ENCODE results near the gene SMIM8. TPM values are rescaled to one million over a fixed set of nuclear protein-coding genes. Genes with fewer than 3 reads are reported as not detected.
A peak's percentile ranks its signal among the peaks of the same experiment; 100 is the strongest.

The SMIM8 gene
- total and polyA plus RNA-seq, 2 of the 4 experiments (the other 2 are of a cell fraction) = 2.7 to 3.6 TPM

DNA sequence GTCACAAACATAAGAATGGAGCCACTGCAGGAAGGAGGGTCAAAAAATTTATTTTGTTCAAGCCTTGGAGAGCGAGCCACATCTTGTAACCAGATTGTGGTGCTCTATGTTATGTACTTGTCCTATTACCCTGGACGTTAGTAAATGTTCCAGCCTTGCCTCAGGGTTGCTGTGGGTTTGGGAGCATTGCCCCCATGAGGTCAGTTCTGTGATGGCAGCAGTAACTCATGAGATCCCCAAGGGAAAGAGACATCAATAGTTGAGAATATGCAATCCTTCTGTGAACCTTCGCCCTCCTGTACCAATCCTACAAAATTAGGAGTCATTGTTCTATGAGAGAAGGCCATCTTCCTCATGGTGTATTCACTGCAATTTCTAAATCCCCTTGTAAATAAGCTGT, 68.9 kb downstream of the SMIM8 start:
- Histone ChIP-seq H3K9me1 (ENCODE audit: insufficient read depth, low read length) (no peaks in the 10 kb centered on the region), H3K27me3 (ENCODE audit: control insufficient read depth, insufficient read depth, low read length) (no peaks in the 10 kb centered on the region), H3K4me3 (ENCODE audit: insufficient read depth, low read depth, low read length) (no peak overlapping the region), H3K36me3 (ENCODE audit: control insufficient read depth, insufficient read depth, low read length) (no peaks in the 10 kb centered on the region), H3K18ac (ENCODE audit: low read depth, low read length) (no peak overlapping the region), H3K79me1 (ENCODE audit: low read depth in 1 of 2, low read length in 2 of 2) (no peaks in the 10 kb centered on the region), H2BK15ac (ENCODE audit: low read depth, low read length) (no peak overlapping the region), H2BK120ac (ENCODE audit: low read depth, low read length) (no peak overlapping the region), H2AK5ac (ENCODE audit: low read depth, low read length) (no peak overlapping the region), H3K4me1 (ENCODE audit: control insufficient read depth, insufficient read depth, low read length) (no peaks in the 10 kb centered on the region), H3K4me2 (ENCODE audit: low read depth, low read length) (no peak overlapping the region), H3K4ac (ENCODE audit: low read depth, low read length) (no peak overlapping the region), H2BK5ac (ENCODE audit: low read depth, low read length, poor library complexity, severe bottlenecking) (no peak overlapping the region), H2BK20ac (ENCODE audit: low read depth, low read length) (no peak overlapping the region), H4K20me1 (ENCODE audit: insufficient read depth, low read length) (no peaks in the 10 kb centered on the region), H3K27ac (ENCODE audit: insufficient read depth, low read length) (no peak overlapping the region), H2AFZ (replicated peaks; ENCODE audit: low read length, poor library complexity) (no peak overlapping the region), H3K56ac (ENCODE audit: extremely low read depth, insufficient read depth, low read length) (no peak overlapping the region), H3K9ac (ENCODE audit: low read depth, low read length) (no peak overlapping the region), H4K5ac (ENCODE audit: low read depth, low read length) (no peak overlapping the region), H4K8ac (ENCODE audit: low read depth in 2 of 2, low read length in 2 of 2) (no peak overlapping the region), H4K91ac (ENCODE audit: insufficient read depth, low read depth, low read length) (no peak overlapping the region), H3K14ac (replicated peaks; ENCODE audit: low read depth, low read length) (no peak overlapping the region), H3K9me3 (ENCODE audit: control insufficient read depth, insufficient read depth, low read length) (no peaks in the 10 kb centered on the region), H2AK9ac (replicated peaks; ENCODE audit: low read depth, low read length, poor library complexity) (no peak overlapping the region), H3K23ac (ENCODE audit: low read depth, low read length) (no peak overlapping the region)
- in situ Hi-C loops (cut with MboI; ENCODE audit: low sequenced_read_pairs) = no loop called here
- WGBS, 2 experiments (ENCODE audit: extremely low coverage in 2 of 2, insufficient read length in 1 of 2) = no CpG with 5 or more reads among the region's 3 CpGs
- dilution Hi-C loops (cut with HindIII; ENCODE audit: low sequenced_read_pairs, unreplicated experiment) = no loop called here
- DNase-seq = peak; percentile 29
- intact Hi-C loops (cut with micrococcal nuclease) = loop anchor here (1.0 to 10.0 kb wide), 5 partner anchors 114 to 1481 kb away; no protein-coding TSS in a partner anchor
- ChIA-PET CTCF (no interaction called here), POLR2A (ENCODE audit: unreplicated experiment) (no interaction called here)
- ATAC-seq (ENCODE audit: low read depth) = peak; percentile 68
- BruUV-seq (replicated peaks) = no TSS peak
- TF ChIP-seq, protein P1, sequence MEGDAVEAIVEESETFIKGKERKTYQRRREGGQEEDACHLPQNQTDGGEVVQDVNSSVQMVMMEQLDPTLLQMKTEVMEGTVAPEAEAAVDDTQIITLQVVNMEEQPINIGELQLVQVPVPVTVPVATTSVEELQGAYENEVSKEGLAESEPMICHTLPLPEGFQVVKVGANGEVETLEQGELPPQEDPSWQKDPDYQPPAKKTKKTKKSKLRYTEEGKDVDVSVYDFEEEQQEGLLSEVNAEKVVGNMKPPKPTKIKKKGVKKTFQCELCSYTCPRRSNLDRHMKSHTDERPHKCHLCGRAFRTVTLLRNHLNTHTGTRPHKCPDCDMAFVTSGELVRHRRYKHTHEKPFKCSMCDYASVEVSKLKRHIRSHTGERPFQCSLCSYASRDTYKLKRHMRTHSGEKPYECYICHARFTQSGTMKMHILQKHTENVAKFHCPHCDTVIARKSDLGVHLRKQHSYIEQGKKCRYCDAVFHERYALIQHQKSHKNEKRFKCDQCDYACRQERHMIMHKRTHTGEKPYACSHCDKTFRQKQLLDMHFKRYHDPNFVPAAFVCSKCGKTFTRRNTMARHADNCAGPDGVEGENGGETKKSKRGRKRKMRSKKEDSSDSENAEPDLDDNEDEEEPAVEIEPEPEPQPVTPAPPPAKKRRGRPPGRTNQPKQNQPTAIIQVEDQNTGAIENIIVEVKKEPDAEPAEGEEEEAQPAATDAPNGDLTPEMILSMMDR (conservative IDR thresholded peaks at IDR 0.05; ENCODE audit: low read depth, low read length) = peak; percentile 51
- TF ChIP-seq, protein P2, sequence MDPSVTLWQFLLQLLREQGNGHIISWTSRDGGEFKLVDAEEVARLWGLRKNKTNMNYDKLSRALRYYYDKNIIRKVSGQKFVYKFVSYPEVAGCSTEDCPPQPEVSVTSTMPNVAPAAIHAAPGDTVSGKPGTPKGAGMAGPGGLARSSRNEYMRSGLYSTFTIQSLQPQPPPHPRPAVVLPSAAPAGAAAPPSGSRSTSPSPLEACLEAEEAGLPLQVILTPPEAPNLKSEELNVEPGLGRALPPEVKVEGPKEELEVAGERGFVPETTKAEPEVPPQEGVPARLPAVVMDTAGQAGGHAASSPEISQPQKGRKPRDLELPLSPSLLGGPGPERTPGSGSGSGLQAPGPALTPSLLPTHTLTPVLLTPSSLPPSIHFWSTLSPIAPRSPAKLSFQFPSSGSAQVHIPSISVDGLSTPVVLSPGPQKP (IDR thresholded peaks at IDR 0.05; ENCODE audit: borderline replicate concordance, low read depth, low read length) = no peak
- no peak for TF ChIP-seq MAFK (IDR thresholded peaks at IDR 0.05; ENCODE audit: low read depth, low read length)
- no peak for TF ChIP-seq MXI1 (IDR thresholded peaks at IDR 0.05; ENCODE audit: borderline replicate concordance, low read depth, low read length)
- TF ChIP-seq, protein P3, sequence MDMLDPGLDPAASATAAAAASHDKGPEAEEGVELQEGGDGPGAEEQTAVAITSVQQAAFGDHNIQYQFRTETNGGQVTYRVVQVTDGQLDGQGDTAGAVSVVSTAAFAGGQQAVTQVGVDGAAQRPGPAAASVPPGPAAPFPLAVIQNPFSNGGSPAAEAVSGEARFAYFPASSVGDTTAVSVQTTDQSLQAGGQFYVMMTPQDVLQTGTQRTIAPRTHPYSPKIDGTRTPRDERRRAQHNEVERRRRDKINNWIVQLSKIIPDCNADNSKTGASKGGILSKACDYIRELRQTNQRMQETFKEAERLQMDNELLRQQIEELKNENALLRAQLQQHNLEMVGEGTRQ (IDR thresholded peaks at IDR 0.05; ENCODE audit: low read depth, low read length) = no peak
- no peak for TF ChIP-seq CEBPB (IDR thresholded peaks at IDR 0.05; ENCODE audit: low read depth, low read length)
- no peak for TF ChIP-seq BHLHE40 (IDR thresholded peaks at IDR 0.05; ENCODE audit: low read depth, low read length)
- no peak for TF ChIP-seq MAZ (IDR thresholded peaks at IDR 0.05; ENCODE audit: borderline replicate concordance, low read depth, low read length)
- TF ChIP-seq SMC3 (IDR thresholded peaks at IDR 0.05; ENCODE audit: low read depth, low read length) = peak; percentile 31; the same call in 1 of the 2 replicates
- no peak for TF ChIP-seq NFE2L2 (IDR thresholded peaks at IDR 0.05; ENCODE audit: low read depth, low read length)
- no peak for TF ChIP-seq FOS (IDR thresholded peaks at IDR 0.05; ENCODE audit: low read depth, low read length)
- no peak for TF ChIP-seq RCOR1 (IDR thresholded peaks at IDR 0.05; ENCODE audit: insufficient replicate concordance, low read length)
- peak; percentile 58 for TF ChIP-seq RAD21 (IDR thresholded peaks at IDR 0.05; ENCODE audit: low read length)
- no peak for TF ChIP-seq RFX5 (IDR thresholded peaks at IDR 0.05; ENCODE audit: low read depth, low read length)
- no peak for TF ChIP-seq POLR2A (IDR thresholded peaks at IDR 0.05; ENCODE audit: low read depth, low read length)
- no peak for TF ChIP-seq CHD1 (IDR thresholded peaks at IDR 0.05; ENCODE audit: low read depth, low read length)

Data from IMR-90 (cell line).